Measurements from ENCODE around the gene ZNF407.

The ZNF407 gene

DNA sequence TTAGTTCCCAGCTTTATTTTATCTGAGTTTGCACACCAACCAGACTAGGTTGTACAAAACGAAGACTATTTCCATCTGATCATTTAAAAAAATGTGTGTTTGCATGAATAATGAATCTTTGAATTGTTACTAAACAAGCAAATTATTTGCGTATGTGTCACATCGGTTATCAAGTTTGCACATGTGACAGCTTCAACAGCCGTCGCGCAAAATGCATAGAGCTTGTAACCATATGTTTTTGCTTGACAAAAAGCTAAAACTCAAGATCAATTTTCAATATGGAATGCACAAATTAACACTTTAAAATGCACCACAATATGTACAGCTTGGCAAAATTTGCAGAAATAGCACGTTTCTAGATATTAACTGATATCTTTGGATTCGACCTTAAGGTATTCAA is 427.2 kb downstream of the ZNF407 start:
- H3K79me2 ChIP-seq (ENCODE audit: low read length), result no peaks in the 10 kb centered on the region
- H3K9me3 ChIP-seq (replicated peaks; ENCODE audit: insufficient read depth, low read length), result no peaks in the 10 kb centered on the region
- H3K27ac ChIP-seq (ENCODE audit: low read length), result no peak overlapping the region
- H3K9ac ChIP-seq (ENCODE audit: low read length), result no peak overlapping the region
- no peaks in the 10 kb centered on the region for H3K27me3 ChIP-seq (replicated peaks; ENCODE audit: insufficient read depth, low read length)
- no peaks in the 10 kb centered on the region for H3F3A ChIP-seq (ENCODE audit: insufficient read depth, low read length)
- H2AFZ ChIP-seq (ENCODE audit: low read length), result no peak overlapping the region
- H3K4me1 ChIP-seq (ENCODE audit: low read length), result no peaks in the 10 kb centered on the region
- H3K36me3 ChIP-seq (replicated peaks; ENCODE audit: insufficient read depth, low read length), result no peaks in the 10 kb centered on the region
- H3K4me2 ChIP-seq (ENCODE audit: low read depth, low read length), result no peak overlapping the region
- H4K20me1 ChIP-seq (ENCODE audit: insufficient read depth, low read length), result no peaks in the 10 kb centered on the region
- TF ChIP-seq, protein P1, sequence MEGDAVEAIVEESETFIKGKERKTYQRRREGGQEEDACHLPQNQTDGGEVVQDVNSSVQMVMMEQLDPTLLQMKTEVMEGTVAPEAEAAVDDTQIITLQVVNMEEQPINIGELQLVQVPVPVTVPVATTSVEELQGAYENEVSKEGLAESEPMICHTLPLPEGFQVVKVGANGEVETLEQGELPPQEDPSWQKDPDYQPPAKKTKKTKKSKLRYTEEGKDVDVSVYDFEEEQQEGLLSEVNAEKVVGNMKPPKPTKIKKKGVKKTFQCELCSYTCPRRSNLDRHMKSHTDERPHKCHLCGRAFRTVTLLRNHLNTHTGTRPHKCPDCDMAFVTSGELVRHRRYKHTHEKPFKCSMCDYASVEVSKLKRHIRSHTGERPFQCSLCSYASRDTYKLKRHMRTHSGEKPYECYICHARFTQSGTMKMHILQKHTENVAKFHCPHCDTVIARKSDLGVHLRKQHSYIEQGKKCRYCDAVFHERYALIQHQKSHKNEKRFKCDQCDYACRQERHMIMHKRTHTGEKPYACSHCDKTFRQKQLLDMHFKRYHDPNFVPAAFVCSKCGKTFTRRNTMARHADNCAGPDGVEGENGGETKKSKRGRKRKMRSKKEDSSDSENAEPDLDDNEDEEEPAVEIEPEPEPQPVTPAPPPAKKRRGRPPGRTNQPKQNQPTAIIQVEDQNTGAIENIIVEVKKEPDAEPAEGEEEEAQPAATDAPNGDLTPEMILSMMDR (IDR thresholded peaks at IDR 0.05; ENCODE audit: low read length), result no peak
- TF ChIP-seq EZH2phosphoT487 (IDR thresholded peaks at IDR 0.05; ENCODE audit: low read length) (no peak), EZH2 (optimal IDR thresholded peaks at IDR 0.05; ENCODE audit: low read depth, low read length) (no peak)
- DNase-seq, result no peak
- no peaks in the 10 kb centered on the region for H3K9me2 ChIP-seq (replicated peaks; ENCODE audit: insufficient read depth, low read length)
- no peak overlapping the region for H3K4me3 ChIP-seq (ENCODE audit: low read length)

GRCh38 chr18:75025573-75025972 is 427.9 kb downstream of the ZNF407 start:
- no peak overlapping the region for H2AFZ ChIP-seq (ENCODE audit: low read length)
- no peaks in the 10 kb centered on the region for H3K4me1 ChIP-seq (ENCODE audit: low read length)
- no peak overlapping the region for H3K4me2 ChIP-seq (ENCODE audit: low read depth, low read length)
- H3K27ac ChIP-seq (ENCODE audit: low read length), result no peak overlapping the region
- no peaks in the 10 kb centered on the region for H3K9me2 ChIP-seq (replicated peaks; ENCODE audit: insufficient read depth, low read length)
- H3K79me2 ChIP-seq (ENCODE audit: low read length), result no peaks in the 10 kb centered on the region
- no peak for DNase-seq
- no peak for TF ChIP-seq EZH2 (optimal IDR thresholded peaks at IDR 0.05; ENCODE audit: low read depth, low read length)
- TF ChIP-seq, protein P1 (IDR thresholded peaks at IDR 0.05; ENCODE audit: low read length), result no peak
- no peak for TF ChIP-seq EZH2phosphoT487 (IDR thresholded peaks at IDR 0.05; ENCODE audit: low read length)
- no peak overlapping the region for H3K4me3 ChIP-seq (ENCODE audit: low read length)
- H3F3A ChIP-seq (ENCODE audit: insufficient read depth, low read length), result no peaks in the 10 kb centered on the region
- H3K9ac ChIP-seq (ENCODE audit: low read length), result no peak overlapping the region
- no peaks in the 10 kb centered on the region for H3K27me3 ChIP-seq (replicated peaks; ENCODE audit: insufficient read depth, low read length)
- no peaks in the 10 kb centered on the region for H4K20me1 ChIP-seq (ENCODE audit: insufficient read depth, low read length)
- H3K36me3 ChIP-seq (replicated peaks; ENCODE audit: insufficient read depth, low read length), result no peaks in the 10 kb centered on the region
- no peaks in the 10 kb centered on the region for H3K9me3 ChIP-seq (replicated peaks; ENCODE audit: insufficient read depth, low read length)

- no peak overlapping the region for H3K4me3 ChIP-seq (ENCODE audit: low read length)
- H3K4me2 ChIP-seq (ENCODE audit: low read depth, low read length), result no peak overlapping the region
- no peak for DNase-seq
- no peak overlapping the region for H2AFZ ChIP-seq (ENCODE audit: low read length)
- no peaks in the 10 kb centered on the region for H3K9me3 ChIP-seq (replicated peaks; ENCODE audit: insufficient read depth, low read length)
- H3K9me2 ChIP-seq (replicated peaks; ENCODE audit: insufficient read depth, low read length), result no peaks in the 10 kb centered on the region
- no peak for TF ChIP-seq EZH2 (optimal IDR thresholded peaks at IDR 0.05; ENCODE audit: low read depth, low read length)
- TF ChIP-seq, protein P1 (IDR thresholded peaks at IDR 0.05; ENCODE audit: low read length), result no peak
- no peak for TF ChIP-seq EZH2phosphoT487 (IDR thresholded peaks at IDR 0.05; ENCODE audit: low read length)
- H4K20me1 ChIP-seq (ENCODE audit: insufficient read depth, low read length), result no peaks in the 10 kb centered on the region
- no peaks in the 10 kb centered on the region for H3K4me1 ChIP-seq (ENCODE audit: low read length)
- H3K27me3 ChIP-seq (replicated peaks; ENCODE audit: insufficient read depth, low read length), result no peaks in the 10 kb centered on the region
- no peaks in the 10 kb centered on the region for H3K79me2 ChIP-seq (ENCODE audit: low read length)
- H3K36me3 ChIP-seq (replicated peaks; ENCODE audit: insufficient read depth, low read length), result no peaks in the 10 kb centered on the region
- no peaks in the 10 kb centered on the region for H3F3A ChIP-seq (ENCODE audit: insufficient read depth, low read length)
- H3K9ac ChIP-seq (ENCODE audit: low read length), result no peak overlapping the region
- no peak overlapping the region for H3K27ac ChIP-seq (ENCODE audit: low read length)
Measured at GRCh38 chr18:75029481-75029880, 431.8 kb downstream of the ZNF407 start.

Data from MM.1S (cell line).